K562 (cell line): ENCODE data around the gene CLSTN2. TPM values are rescaled to one million over a fixed set of nuclear protein-coding genes. Genes with fewer than 3 reads are reported as not detected.

ENCODE experiments used
- ATAC-seq: fragments of 200-7000 bp; cut with Tn5 transposase; 3 replicates; pipeline ENCODE4 v1.9.1; 2020; ENCODE audit warnings: moderate library complexity
- BruUV-seq: library from RNA; stranded (reverse); fragments of 400-500 nt; replicated peaks from 2 replicates; lab custom pipeline; 2021; lab: Mats Ljungman, UMichigan
- CTCF ChIA-PET: fragments of 300-600 bp; formaldehyde crosslinking; extraction: SDS; loops from one replicate; lab custom pipeline; 2021; ENCODE audit warnings: low intra/inter-chr PET ratio; lab: Yijun Ruan, JAX
- POLR2A ChIA-PET: fragments of 300-600, 350-650 bp; sonication (Branson Sonifier 250); formaldehyde crosslinking; extraction: SDS; loops from one replicate; lab custom pipeline; 2021; ENCODE audit warnings: antibody characterized with exemption, inconsistent platforms; lab: Yijun Ruan, JAX
- DNase-seq, 4 experiments: peaks; one replicate each; pipeline versions ENCODE4 v3.0.0 to v3.0.0-alpha.2; 2011 to 2018; ENCODE audit warnings: low spot score in 3 of 4, mixed read lengths in 3 of 4; ENCODE audit errors: extremely low read depth in 1 of 4
- FAIRE-seq: peaks from 2 replicates; lab custom pipeline; 2011; peaks lifted over from hg19 to GRCh38; lab: Jason Lieb, UNC
- H2AFZ ChIP-seq: 2 replicates; pipeline ENCODE4 v1.6.0; 2011; ENCODE audit warnings: low read depth, low read length, control low read depth, inconsistent platforms
- H3K27ac ChIP-seq: fragments of 200-600 bp; 3 replicates; pipeline ENCODE4 v1.8.0; 2011; ENCODE audit warnings: low read depth, mild to moderate bottlenecking, control low read depth, inconsistent platforms, low read length, moderate library complexity, mixed read lengths; ENCODE audit errors: extremely low read depth
- H3K27me3 ChIP-seq, 2 experiments: fragments of 300-600 bp in 1 of 2; 2 replicates in 1 of 2; 3 replicates in 1 of 2; pipeline versions ENCODE4 v1.6.0 to v1.8.0; 2011; ENCODE audit warnings: inconsistent platforms in 2 of 2, low read length in 2 of 2, mild to moderate bottlenecking in 1 of 2, mixed read lengths in 1 of 2, moderate library complexity in 1 of 2; ENCODE audit not compliant: control insufficient read depth in 2 of 2, insufficient read depth in 2 of 2
- H3K36me3 ChIP-seq: fragments of 300-600 bp; 3 replicates; pipeline ENCODE4 v1.8.0; 2011; ENCODE audit warnings: mild to moderate bottlenecking, low read length, inconsistent platforms; ENCODE audit not compliant: control insufficient read depth, insufficient read depth
- H3K4me1 ChIP-seq, 2 experiments: fragments of 200-600 bp in 1 of 2; replicated peaks in 1 of 2; 2 replicates in 1 of 2; 3 replicates in 1 of 2; pipeline versions ENCODE4 v1.5.1 to v1.8.0; 2011; ENCODE audit warnings: inconsistent platforms in 2 of 2, low read length in 2 of 2, mild to moderate bottlenecking in 1 of 2, mixed read lengths in 1 of 2, moderate library complexity in 1 of 2; ENCODE audit not compliant: control insufficient read depth in 2 of 2, insufficient read depth in 2 of 2
- H3K4me2 ChIP-seq: 2 replicates; pipeline ENCODE4 v1.6.1; 2011; ENCODE audit warnings: low read length, control low read depth, inconsistent platforms, mixed read lengths; ENCODE audit not compliant: insufficient read depth
- H3K4me3 ChIP-seq: fragments of 200-600 bp; sonication (generic), shearing (Covaris generic); 2 replicates; pipeline ENCODE4 v1.5.1; 2016; ENCODE audit warnings: control low read depth, inconsistent platforms
- H3K79me2 ChIP-seq: fragments of 200-600 bp; 3 replicates; pipeline ENCODE4 v1.8.0; 2011; ENCODE audit warnings: low read length, inconsistent platforms; ENCODE audit not compliant: control insufficient read depth, insufficient read depth
- H3K9ac ChIP-seq, 2 experiments: 2 replicates each; pipeline versions ENCODE4 v1.6.0 to v1.6.1; 2011; ENCODE audit warnings: low read depth in 2 of 2, low read length in 2 of 2, control low read depth in 1 of 2, inconsistent platforms in 1 of 2, mild to moderate bottlenecking in 1 of 2, mixed read lengths in 1 of 2; ENCODE audit not compliant: insufficient read depth in 1 of 2
- H3K9me1 ChIP-seq: one replicate; pipeline ENCODE4 v1.6.0; 2011; ENCODE audit warnings: inconsistent platforms, mild to moderate bottlenecking, low read length, moderate library complexity; ENCODE audit not compliant: control insufficient read depth, insufficient read depth
- H3K9me3 ChIP-seq: replicated peaks from 2 replicates; pipeline ENCODE4 v1.5.1; 2011; ENCODE audit warnings: low read depth, low read length, inconsistent platforms; ENCODE audit not compliant: control insufficient read depth, insufficient read depth
- H4K20me1 ChIP-seq: replicated peaks from 2 replicates; pipeline ENCODE4 v1.6.1; 2011; ENCODE audit warnings: low read length, inconsistent platforms, mixed read lengths; ENCODE audit not compliant: control insufficient read depth, insufficient read depth
- MEIS2 ChIP-seq: fragments of 450-650 bp; IDR thresholded peaks from 2 replicates; pipeline ENCODE4 v1.6.1; 2014; ENCODE audit warnings: mild to moderate bottlenecking; ENCODE audit not compliant: partially characterized antibody
- POLR3G ChIP-seq: IDR thresholded peaks from 2 replicates; pipeline ENCODE4 v1.6.1; 2011; ENCODE audit not compliant: insufficient read length, insufficient replicate concordance; ENCODE audit errors: extremely low read depth
- SMARCA4 ChIP-seq: fragments of 450-650 bp; IDR thresholded peaks from 2 replicates; pipeline ENCODE4 v1.6.1; 2016
- ZNF184 ChIP-seq: sonication (generic); formaldehyde crosslinking; IDR thresholded peaks from 2 replicates; pipeline ENCODE4 v1.5.0; 2020; ENCODE audit warnings: missing genetic modification reagents
- WGBS: fragments of 100-300 bp; shearing (Covaris generic); methylation state at CpG from one replicate; pipeline ENCODE4 v1.1.6; 2016; ENCODE audit warnings: low coverage, mixed read lengths; ENCODE audit not compliant: insufficient coverage; ENCODE audit errors: missing lambda C conversion rate; 5-methylcytosine and 5-hydroxymethylcytosine counted together
- in situ Hi-C: fragments of 300-500 bp; cut with MboI; formaldehyde crosslinking; loops from 4 replicates; pipeline ENCODE4 v1.15.0; 2018; ENCODE audit warnings: inconsistent platforms, mixed read lengths
- intact Hi-C: fragments of 100-400 bp; cut with micrococcal nuclease; formaldehyde crosslinking; loops from 2 replicates; pipeline ENCODE4 v1.14.2; 2022
- polyA plus RNA-seq, 8 experiments: library from polyadenylated mRNA; depleted of rRNA in 4 of 8; stranded (reverse) in 5 of 8; unstranded in 3 of 8; fragments of >200 nt; fragmentation: Nextera tagmentation in 2 of 8; fragmentation: Illumina TruSeq in 1 of 8; extraction: Ambion mirVana in 2 of 8; extraction: Trizol in 1 of 8; gene quantifications; 2 replicates each; pipeline versions ENCODE4 v1.2.1 to v1.2.3, GENCODE V29; 2011 to 2014; ENCODE audit warnings: inconsistent platforms in 1 of 8, missing spikeins in 1 of 8
- total RNA-seq, 7 experiments: library from RNA; depleted of rRNA in 6 of 7; stranded (reverse); fragments of >200 nt in 6 of 7; fragmentation: Illumina TruSeq in 2 of 7; extraction: Trizol in 2 of 7; gene quantifications; 2 replicates each; pipeline versions ENCODE4 v1.2.1 to v1.2.3, GENCODE V29; 2011 to 2021; ENCODE audit warnings: low replicate concordance in 1 of 7
- TF ChIP-seq, protein P1 (sequence below): fragments of 450-650 bp; IDR thresholded peaks from 2 replicates; pipeline ENCODE4 v1.6.1; 2016
- TF ChIP-seq, protein P2 (sequence below): fragments of 450-650 bp; IDR thresholded peaks from 2 replicates; pipeline ENCODE4 v1.7.1; 2018; ENCODE audit warnings: mild to moderate bottlenecking, low read depth; ENCODE audit not compliant: partially characterized antibody

The CLSTN2 gene
- total and polyA plus RNA-seq, 9 of the 15 experiments (the other 6 are each of a cell fraction or from before 2014, with no cell fraction given): 0.02 to 0.04 (median 0.04) TPM; not detected in 6

DNA sequence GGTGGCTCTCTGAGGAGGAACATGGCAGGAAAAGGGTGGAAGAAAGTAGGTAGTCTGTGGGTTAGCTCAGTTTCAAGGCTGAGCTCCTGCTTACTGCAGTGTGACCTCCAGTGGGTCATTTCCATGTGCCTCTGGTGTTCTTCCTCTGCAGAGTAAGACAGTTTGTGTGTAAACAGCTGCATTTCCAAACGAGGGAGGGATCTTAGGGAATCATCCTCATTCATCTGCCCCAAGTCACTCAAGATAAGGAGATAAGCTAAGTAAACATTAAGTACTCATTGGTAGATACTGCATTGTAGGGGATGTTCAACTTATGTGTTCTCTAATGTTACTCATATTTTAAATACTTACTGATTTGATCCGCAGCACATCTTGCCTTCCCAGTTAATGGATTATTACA, 83.6 kb downstream of the CLSTN2 start:
- H3K4me2 ChIP-seq: no peak overlapping the region
- no peak overlapping the region for H2AFZ ChIP-seq
- no TSS peak for BruUV-seq
- no peaks in the 10 kb centered on the region for H3K9me1 ChIP-seq
- no peak overlapping the region for H3K27ac ChIP-seq
- H3K79me2 ChIP-seq: no peaks in the 10 kb centered on the region
- peaks cover 0 to 6% of the 10 kb centered on the region in 2 experiments; a peak in 2 of 5 replicates for H3K27me3 ChIP-seq
- TF ChIP-seq, protein P1, sequence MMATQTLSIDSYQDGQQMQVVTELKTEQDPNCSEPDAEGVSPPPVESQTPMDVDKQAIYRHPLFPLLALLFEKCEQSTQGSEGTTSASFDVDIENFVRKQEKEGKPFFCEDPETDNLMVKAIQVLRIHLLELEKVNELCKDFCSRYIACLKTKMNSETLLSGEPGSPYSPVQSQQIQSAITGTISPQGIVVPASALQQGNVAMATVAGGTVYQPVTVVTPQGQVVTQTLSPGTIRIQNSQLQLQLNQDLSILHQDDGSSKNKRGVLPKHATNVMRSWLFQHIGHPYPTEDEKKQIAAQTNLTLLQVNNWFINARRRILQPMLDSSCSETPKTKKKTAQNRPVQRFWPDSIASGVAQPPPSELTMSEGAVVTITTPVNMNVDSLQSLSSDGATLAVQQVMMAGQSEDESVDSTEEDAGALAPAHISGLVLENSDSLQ: peak; percentile 35; the same call in 1 of the 2 replicates
- TF ChIP-seq SMARCA4 (no peak), MEIS2 (no peak)
- no peaks in the 10 kb centered on the region for H3K4me1 ChIP-seq
- WGBS: 0% methylated on average over 2 of the region's 2 CpGs
- intact Hi-C loops (no loop called here), in situ Hi-C loops (no loop called here)
- ChIA-PET POLR2A (interaction anchor here (0.7 kb wide), 1 partner anchor 86 kb away, joined by 3 read pairs; no protein-coding TSS in a partner anchor), CTCF (no interaction called here)
- H3K9ac ChIP-seq: no peak overlapping the region
- DNase-seq (no peak), FAIRE-seq (no peak), ATAC-seq (no peak)
- no peaks in the 10 kb centered on the region for H3K9me3 ChIP-seq
- H3K4me3 ChIP-seq: no peak overlapping the region
- 0 out of 2 replicates have a peak, but pooled peaks cover 3% of the 10 kb centered on the region for H4K20me1 ChIP-seq
- H3K36me3 ChIP-seq: no peaks in the 10 kb centered on the region

DNA sequence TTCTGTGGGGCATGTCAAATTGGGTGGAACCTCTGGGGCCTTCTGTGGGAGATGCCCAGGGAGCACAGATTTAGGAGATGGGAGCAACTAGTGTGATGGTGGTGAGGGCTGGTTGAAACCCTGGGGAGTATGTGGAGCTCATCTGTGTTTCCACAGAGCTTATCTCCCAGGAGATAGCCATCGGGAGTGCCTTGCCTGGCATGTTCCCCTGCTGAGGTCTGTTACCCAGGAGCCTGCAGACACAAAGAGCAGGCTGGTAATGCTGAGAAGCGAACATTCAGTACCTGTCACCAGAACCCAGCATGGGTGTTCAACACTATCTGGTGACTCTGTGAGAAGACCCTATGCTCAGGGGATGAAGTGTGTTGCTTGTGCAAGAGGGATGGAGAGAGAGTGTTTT, 85.0 kb downstream of the CLSTN2 start:
- H3K27me3 ChIP-seq: peaks cover 0 to 10% of the 10 kb centered on the region in 2 experiments; a peak in 2 of 5 replicates
- H2AFZ ChIP-seq: no peak overlapping the region
- in situ Hi-C loops: no loop called here
- FAIRE-seq (no peak), DNase-seq (no peak), ATAC-seq (no peak)
- no peaks in the 10 kb centered on the region for H3K36me3 ChIP-seq
- intact Hi-C loops: no loop called here
- H4K20me1 ChIP-seq: 0 out of 2 replicates have a peak, but pooled peaks cover 3% of the 10 kb centered on the region
- H3K9me3 ChIP-seq: no peaks in the 10 kb centered on the region
- no peaks in the 10 kb centered on the region for H3K4me1 ChIP-seq
- no peaks in the 10 kb centered on the region for H3K9me1 ChIP-seq
- no peaks in the 10 kb centered on the region for H3K79me2 ChIP-seq
- H3K9ac ChIP-seq: no peak overlapping the region
- no peak overlapping the region for H3K4me3 ChIP-seq
- WGBS: 0% methylated on average over 2 of the region's 2 CpGs
- no TSS peak for BruUV-seq
- CTCF ChIA-PET: no interaction called here
- TF ChIP-seq POLR3G (no peak), ZNF184 (CRISPR knock-in tag) (no peak)
- TF ChIP-seq, protein P2, sequence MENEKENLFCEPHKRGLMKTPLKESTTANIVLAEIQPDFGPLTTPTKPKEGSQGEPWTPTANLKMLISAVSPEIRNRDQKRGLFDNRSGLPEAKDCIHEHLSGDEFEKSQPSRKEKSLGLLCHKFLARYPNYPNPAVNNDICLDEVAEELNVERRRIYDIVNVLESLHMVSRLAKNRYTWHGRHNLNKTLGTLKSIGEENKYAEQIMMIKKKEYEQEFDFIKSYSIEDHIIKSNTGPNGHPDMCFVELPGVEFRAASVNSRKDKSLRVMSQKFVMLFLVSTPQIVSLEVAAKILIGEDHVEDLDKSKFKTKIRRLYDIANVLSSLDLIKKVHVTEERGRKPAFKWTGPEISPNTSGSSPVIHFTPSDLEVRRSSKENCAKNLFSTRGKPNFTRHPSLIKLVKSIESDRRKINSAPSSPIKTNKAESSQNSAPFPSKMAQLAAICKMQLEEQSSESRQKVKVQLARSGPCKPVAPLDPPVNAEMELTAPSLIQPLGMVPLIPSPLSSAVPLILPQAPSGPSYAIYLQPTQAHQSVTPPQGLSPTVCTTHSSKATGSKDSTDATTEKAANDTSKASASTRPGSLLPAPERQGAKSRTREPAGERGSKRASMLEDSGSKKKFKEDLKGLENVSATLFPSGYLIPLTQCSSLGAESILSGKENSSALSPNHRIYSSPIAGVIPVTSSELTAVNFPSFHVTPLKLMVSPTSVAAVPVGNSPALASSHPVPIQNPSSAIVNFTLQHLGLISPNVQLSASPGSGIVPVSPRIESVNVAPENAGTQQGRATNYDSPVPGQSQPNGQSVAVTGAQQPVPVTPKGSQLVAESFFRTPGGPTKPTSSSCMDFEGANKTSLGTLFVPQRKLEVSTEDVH: no peak
- no peak overlapping the region for H3K4me2 ChIP-seq
- POLR2A ChIA-PET: no interaction called here
- no peak overlapping the region for H3K27ac ChIP-seq
